Measurements from ENCODE around the gene DMXL2.

- TF ChIP-seq, protein P1, sequence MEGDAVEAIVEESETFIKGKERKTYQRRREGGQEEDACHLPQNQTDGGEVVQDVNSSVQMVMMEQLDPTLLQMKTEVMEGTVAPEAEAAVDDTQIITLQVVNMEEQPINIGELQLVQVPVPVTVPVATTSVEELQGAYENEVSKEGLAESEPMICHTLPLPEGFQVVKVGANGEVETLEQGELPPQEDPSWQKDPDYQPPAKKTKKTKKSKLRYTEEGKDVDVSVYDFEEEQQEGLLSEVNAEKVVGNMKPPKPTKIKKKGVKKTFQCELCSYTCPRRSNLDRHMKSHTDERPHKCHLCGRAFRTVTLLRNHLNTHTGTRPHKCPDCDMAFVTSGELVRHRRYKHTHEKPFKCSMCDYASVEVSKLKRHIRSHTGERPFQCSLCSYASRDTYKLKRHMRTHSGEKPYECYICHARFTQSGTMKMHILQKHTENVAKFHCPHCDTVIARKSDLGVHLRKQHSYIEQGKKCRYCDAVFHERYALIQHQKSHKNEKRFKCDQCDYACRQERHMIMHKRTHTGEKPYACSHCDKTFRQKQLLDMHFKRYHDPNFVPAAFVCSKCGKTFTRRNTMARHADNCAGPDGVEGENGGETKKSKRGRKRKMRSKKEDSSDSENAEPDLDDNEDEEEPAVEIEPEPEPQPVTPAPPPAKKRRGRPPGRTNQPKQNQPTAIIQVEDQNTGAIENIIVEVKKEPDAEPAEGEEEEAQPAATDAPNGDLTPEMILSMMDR (IDR thresholded peaks at IDR 0.05; ENCODE audit: poor library complexity) = no peak
- TF ChIP-seq EZH2 (IDR thresholded peaks at IDR 0.05; ENCODE audit: borderline replicate concordance) = no peak
Measured at GRCh38 chr15:51622604-51623370, at the start of gene DMXL2.

All from hepatocyte (in vitro differentiated cells).